HG03575 (cell line): ENCODE results near the gene IQSEC1.
"Not testable (repeated sequence)": the region's sequence is repeated elsewhere in the genome, so short reads cannot be mapped to it uniquely, and the experiment has no call there.

ENCODE experiments used
- ATAC-seq: cut with Tn5 transposase; IDR thresholded peaks from one replicate; pipeline ENCODE4 v1.9.1; 2021; ENCODE audit not compliant: unreplicated experiment, insufficient number of reproducible peaks, low FRiP score; ENCODE audit errors: extremely low read depth

The IQSEC1 gene

GRCh38 chr3:12859840-12860239 lies 213.4 kb downstream of the IQSEC1 start:
- no peak for ATAC-seq

GRCh38 chr3:12856626-12857025 lies 216.6 kb downstream of the IQSEC1 start:
- no peak for ATAC-seq

GRCh38 chr3:12854565-12854964 lies 218.7 kb downstream of the IQSEC1 start:
- no peak for ATAC-seq

GRCh38 chr3:12853847-12854246 lies 219.4 kb downstream of the IQSEC1 start:
- ATAC-seq = not testable (repeated sequence)

DNA sequence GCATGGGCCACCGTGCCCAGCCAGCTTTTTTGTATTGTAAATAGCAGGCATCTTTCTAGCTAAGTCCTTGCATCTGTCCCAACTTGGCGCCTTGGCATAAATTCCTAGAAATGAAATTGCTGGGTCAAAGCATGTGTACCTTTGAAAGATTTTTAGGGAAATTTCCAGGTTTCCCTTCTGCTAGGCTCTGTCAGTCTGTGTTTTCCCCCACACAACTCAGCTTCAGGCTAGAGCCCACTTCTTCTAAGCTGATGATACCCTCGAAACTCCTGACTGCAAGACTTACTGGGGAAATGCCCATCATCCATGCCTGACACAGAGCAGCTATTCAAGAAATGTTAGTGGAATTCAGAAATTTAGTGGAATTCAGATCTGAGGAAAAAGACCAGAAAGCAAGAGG lies 221.0 kb downstream of the IQSEC1 start:
- no peak for ATAC-seq
